Activated naive CD4-positive, alpha-beta T cell (primary cell): ENCODE results near the gene GPR15.
"Not testable (repeated sequence)": the region's sequence is repeated elsewhere in the genome, so short reads cannot be mapped to it uniquely, and the experiment has no call there.

Experiments used
- DNase-seq, 4 experiments: peaks; one replicate each; lab custom pipeline; 2025; lab: John Stamatoyannopoulos, UW

GPR15 gene

GRCh38 chr3:98558100-98558827, 26.5 kb downstream of the GPR15 start:
- DNase-seq, result no peak

DNA sequence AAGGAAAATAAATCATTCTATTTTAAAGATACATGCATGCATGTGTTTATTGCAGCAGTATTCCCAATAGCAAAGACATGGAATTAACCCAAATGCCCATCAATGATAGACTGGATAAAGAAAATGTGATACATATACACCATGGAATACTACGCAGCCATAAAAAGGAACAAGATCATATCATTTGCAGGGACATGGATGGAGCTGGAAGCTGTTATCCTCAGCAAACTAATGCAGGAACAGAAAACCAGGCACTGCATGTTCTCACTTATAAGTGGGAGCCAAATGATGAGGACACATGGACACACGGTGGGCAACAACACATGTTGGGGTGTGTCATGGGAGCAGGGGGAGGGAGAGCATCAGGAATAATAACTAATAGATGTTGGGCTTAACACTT, 28.0 kb downstream of the GPR15 start:
- not testable (repeated sequence) for DNase-seq

- no peak for DNase-seq
These were observed 29.1 kb downstream of the GPR15 start for GRCh38 chr3:98560911-98561310.

DNA sequence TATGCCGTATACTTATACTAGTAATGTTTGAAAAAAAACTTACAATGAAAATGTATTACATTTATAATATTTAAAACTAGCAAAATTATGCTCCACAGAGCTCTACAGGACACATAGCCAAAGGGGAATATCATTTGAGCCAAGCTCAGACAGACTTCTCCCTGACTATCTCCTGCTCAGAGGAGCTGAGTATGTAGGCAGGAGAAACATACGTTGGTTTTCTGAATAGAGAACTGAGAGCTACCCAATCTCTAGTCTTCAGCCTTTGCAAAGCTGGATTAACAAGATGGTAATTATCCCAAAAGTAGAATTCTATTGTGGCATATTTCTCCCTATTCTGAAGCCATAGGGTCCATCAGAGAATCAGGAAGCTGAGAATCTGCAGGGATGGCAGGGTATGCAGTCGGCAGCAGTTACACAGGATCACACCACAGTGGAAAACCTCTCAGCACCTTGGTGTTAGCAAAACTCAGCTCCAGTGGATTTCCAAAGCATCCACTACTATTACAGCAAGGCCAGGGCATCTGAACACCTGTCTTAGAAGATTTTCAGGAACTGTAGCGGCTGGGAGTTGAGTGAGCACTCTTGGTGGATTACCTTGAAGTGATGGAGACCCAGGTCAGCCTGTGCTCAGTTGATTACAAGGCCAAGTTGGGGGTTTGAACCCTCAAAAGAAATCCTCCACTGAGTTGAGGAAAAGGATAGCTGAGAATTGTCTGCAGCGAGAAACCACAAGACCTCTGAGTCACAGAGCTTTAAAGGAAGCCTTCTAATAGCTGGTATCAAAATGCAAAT, 30.1 kb downstream of the GPR15 start:
- DNase-seq, result no peak

DNA sequence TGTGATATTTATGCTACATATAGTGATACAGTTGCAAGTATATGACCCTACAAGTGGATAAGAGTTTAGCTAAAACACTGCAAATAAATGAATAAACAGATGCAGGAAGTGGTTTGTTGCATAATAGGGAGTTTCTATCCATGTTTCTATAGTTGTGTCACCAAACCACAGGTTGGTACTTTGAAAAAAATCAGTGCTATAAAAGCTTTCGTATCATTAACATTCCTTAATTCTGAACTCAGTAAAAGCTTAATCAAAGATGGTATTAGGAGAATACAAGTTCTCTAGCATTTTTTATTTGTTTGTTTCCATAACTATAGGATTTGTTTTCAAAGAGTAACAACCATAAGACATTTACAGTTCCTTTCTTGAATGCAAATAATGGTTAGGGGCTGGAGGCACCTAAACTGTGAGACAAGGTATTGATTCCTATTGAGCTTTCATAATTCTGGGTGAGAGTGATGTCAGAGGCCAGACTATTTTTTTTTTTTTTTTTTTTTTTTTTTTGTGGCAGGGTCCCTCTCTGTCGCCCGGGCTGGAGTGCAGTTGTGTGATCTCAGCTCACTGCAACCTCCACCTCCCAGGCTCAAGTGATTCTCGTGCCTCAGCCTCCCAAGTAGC, 32.0 kb downstream of the GPR15 start:
- no peak for DNase-seq

DNA sequence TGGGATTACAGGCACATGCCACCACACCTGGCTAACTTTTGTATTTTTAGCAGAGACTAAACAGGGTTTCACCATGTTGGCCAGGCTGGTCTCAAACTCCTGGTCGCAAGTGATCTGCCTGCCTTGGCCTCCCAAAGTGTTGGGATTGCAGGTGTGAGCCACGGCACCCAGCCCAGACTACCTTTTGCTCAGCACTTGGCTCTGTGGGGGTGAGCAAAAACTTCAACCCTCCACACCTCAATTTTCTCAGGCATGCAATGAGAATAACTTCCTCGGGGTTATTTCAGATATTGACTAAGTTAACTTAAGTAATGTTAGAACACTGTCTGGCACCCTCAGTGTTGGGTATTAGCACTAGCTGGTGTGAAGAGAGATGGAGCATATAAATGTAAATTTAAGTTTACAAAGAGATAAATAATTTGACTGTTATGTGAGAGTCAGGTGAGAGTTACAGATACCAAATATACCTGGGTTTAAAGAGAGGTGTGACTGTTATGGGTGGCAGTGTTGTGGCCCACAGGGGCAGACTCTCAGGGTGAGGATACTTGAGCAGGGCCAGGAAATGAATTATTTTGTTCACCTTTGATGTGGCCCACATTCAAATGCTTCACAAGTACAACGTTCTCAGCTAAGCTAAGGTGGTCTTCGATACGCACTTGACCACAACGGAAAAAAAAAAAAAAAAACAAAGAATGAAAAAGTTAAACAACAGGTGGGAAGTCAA, 32.7 kb downstream of the GPR15 start:
- DNase-seq, result no peak

- no peak for DNase-seq
These were observed 33.5 kb downstream of the GPR15 start for GRCh38 chr3:98565237-98565643.

GRCh38 chr3:98565843-98566242, 34.1 kb downstream of the GPR15 start:
- no peak for DNase-seq

- no peak for DNase-seq
These were observed 36.0 kb downstream of the GPR15 start for GRCh38 chr3:98567666-98568270.

GRCh38 chr3:98568402-98568801, 36.6 kb downstream of the GPR15 start:
- no peak for DNase-seq

GRCh38 chr3:98573181-98573728, 41.5 kb downstream of the GPR15 start:
- DNase-seq, result no peak

DNA sequence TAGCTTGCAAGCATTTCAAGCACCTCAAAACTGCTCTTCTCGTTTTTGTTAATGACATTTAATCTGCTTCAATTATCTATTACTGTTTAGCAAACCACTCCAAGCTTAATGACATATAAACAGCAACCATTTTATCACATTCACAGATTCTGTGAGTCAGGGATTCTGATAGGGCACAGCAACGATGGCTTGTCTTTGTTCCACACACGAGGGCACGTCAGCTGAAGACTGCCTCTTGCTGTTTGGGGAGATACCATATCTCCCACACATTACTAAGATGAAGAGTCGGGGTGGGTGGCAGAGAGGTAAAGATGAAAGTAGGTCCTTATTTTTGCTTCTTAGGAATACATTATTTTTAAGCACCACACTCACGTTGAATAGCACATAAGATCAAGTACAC, 42.4 kb downstream of the GPR15 start:
- DNase-seq, result no peak

DNA sequence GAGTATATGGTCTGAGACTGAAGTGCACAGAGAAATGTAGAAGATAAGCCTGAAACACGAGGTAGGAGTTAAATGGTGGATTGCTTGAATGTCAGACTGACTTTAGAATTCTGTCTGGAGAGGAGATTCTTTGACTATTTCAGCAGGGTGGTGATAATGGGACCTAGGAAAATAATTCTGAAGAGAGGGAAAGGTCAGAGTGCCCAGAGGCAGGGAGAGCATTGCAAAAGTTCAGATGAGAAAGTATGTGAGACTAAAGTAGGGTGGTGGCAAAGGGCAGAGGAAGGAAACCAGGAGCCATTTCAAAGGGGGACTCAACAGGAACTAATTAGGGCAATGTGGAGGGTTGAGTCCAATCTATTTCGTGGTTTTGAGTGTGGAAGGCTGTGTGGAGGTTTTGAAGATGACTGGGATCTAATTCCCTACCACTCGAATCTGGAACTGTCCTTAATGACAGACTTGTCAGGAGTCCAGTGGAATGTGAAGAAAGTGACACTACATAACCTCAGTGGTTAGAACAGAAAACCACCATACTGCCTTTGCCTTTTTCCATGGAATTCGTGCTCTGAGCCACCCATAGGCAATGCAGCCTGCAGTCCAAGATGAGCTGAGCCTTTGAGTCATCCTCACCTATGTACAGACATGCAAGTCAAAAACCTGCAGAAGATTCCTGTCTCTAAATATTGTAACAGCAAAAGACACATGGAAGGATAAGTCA, 45.6 kb downstream of the GPR15 start:
- DNase-seq, result no peak

DNA sequence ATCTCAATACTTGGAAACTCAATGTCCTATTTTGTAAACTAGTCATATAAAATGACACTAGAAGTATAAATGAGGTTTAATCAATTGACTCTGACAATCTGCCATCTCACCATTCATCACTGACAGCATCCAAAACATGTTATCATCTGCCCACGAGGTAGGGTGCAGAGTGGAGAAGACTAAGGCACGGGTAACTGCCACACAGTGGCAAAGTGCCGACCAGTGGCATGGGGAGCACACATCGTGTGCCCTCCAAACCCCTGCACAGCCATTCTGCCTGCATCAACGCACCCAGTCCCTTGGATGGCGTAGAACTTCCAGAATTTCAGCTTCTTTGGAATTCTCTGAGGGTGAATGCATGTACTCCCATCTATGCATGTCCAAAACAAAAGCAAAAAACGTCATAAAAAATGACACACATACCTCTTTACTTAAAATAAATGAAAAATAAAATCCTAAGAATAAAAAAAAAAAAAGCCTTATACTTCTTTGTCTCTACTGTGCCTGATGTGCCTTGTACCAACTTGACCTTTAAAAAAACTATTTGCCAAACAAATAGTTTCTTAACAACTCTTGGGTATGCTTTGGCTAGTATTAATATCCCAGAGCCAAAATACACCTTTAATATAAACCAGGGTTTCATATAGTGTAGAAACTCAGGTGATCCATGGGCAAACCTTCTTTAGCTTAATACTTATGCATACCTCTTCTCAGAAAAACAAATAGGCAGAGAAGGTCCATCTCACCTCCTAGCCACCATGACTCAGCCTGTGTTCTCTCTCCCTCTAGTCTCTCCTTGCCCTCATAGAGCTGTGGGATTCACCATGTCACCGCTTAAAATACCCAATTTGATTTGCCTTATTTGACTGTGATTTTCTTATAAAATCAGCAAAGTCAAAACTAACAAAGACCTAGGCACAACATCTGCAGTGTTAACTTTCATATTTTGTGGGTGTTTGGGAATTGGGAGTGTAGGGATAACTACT, 48.9 kb downstream of the GPR15 start:
- no peak for DNase-seq

DNA sequence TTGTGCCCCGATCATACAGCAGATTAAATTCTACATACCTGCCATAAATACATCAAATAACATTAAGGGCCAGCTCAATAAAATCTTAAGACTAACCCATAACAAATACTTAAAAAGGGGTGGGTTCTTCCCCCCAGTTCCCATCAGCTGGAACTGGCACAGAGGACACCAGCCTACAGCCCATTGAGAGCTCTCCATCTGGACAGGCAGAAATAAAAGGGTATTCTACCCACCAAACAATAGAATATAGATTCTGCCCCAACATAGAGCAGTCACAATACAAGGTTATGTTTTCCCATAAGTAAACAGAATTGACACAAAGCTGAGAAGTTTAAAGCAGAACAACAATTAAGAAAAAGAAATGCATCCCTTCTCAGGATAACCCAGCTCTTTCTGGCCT, 49.7 kb downstream of the GPR15 start:
- no peak for DNase-seq

DNA sequence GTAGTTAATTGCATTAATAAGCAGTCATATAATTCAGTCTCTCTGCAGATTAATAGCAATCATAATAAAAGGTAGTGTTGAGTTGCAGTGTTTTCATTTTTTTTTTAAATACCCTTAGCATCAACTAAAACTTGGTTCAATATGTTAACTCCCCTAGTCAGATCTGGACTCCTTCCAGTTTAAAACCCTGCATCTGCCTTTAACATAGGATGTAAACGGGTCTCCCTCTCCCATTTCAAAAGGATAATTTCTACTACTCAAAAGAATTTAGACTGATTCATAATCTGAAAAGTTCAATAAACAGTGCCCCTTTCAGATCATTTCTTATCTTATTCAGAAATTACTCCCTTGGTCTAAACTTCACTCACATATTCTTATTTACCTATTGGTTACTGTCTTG, 50.3 kb downstream of the GPR15 start:
- DNase-seq, result no peak

DNA sequence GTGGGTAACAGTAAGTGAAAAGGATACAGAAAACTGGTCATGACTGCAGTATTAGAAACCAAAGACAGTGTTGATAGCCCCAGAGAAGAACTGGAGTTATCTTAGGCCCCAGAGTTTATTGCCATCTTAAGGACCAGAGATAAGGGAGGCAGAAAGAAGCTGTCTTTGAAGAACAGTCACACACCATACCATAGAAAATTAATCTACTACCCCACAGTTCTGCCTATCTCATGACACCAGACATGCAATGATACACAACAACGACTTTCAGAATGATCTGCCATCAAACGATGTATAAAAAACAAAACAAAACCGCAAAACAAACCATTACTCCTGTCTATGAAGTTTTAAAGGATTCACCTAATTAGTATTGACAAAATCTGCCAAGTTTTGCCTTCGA, 52.0 kb downstream of the GPR15 start:
- no peak for DNase-seq
